IMR-90 (cell line): Measurements from ENCODE around the gene SENP2. TPM values are rescaled to one million over a fixed set of nuclear protein-coding genes. Genes with fewer than 3 reads are reported as not detected.

Experiments used
- ATAC-seq: fragments of 200-7000 bp; cut with Tn5 transposase; 2 replicates; pipeline ENCODE4 v1.9.1; 2020; ENCODE audit warnings: low read depth, mild to moderate bottlenecking, moderate library complexity
- BruUV-seq: library from RNA; stranded (reverse); fragments of 400-500 nt; replicated peaks from 2 replicates; lab custom pipeline; 2021; lab: Mats Ljungman, UMichigan
- CTCF ChIA-PET: fragments of 300-600 bp; formaldehyde crosslinking; extraction: SDS; loops from one replicate; lab custom pipeline; 2021; ENCODE audit warnings: antibody characterized with exemption; lab: Yijun Ruan, JAX
- POLR2A ChIA-PET: fragments of 300-600 bp; sonication (Branson Sonifier 250); formaldehyde crosslinking; loops from one replicate; lab custom pipeline; 2022; ENCODE audit warnings: antibody characterized with exemption; ENCODE audit not compliant: unreplicated experiment; lab: Charles Lee
- DNase-seq: peaks from one replicate; pipeline ENCODE4 v3.0.0; 2013
- H2AFZ ChIP-seq: replicated peaks from 2 replicates; pipeline ENCODE3; 2013; ENCODE audit warnings: low read length, mild to moderate bottlenecking; ENCODE audit not compliant: poor library complexity
- H2AK5ac ChIP-seq: 2 replicates; pipeline ENCODE4 v1.6.1; 2013; ENCODE audit warnings: low read depth, low read length, inconsistent platforms
- H2AK9ac ChIP-seq: replicated peaks from 2 replicates; pipeline ENCODE3; 2013; ENCODE audit warnings: mild to moderate bottlenecking, low read depth, low read length, moderate library complexity; ENCODE audit not compliant: poor library complexity
- H2BK120ac ChIP-seq: 2 replicates; pipeline ENCODE4 v1.6.1; 2013; ENCODE audit warnings: low read depth, low read length, inconsistent platforms
- H2BK15ac ChIP-seq: 3 replicates; pipeline ENCODE4 v1.6.1; 2013; ENCODE audit warnings: low read depth, low read length, inconsistent platforms
- H2BK20ac ChIP-seq: 2 replicates; pipeline ENCODE4 v1.6.1; 2013; ENCODE audit warnings: low read depth, mild to moderate bottlenecking, inconsistent platforms, low read length, moderate library complexity
- H2BK5ac ChIP-seq: 2 replicates; pipeline ENCODE4 v1.6.1; 2013; ENCODE audit warnings: mild to moderate bottlenecking, low read depth, low read length, inconsistent platforms; ENCODE audit not compliant: poor library complexity, severe bottlenecking
- H3K14ac ChIP-seq: replicated peaks from 2 replicates; pipeline ENCODE4 v1.6.1; 2013; ENCODE audit warnings: low read depth, low read length, inconsistent platforms
- H3K18ac ChIP-seq: 2 replicates; pipeline ENCODE4 v1.6.1; 2013; ENCODE audit warnings: low read depth, low read length, control low read depth
- H3K23ac ChIP-seq: 2 replicates; pipeline ENCODE4 v1.6.1; 2013; ENCODE audit warnings: low read depth, low read length, inconsistent platforms
- H3K27ac ChIP-seq: 2 replicates; pipeline ENCODE4 v1.5.1; 2013; ENCODE audit warnings: mild to moderate bottlenecking, control low read depth, low read length; ENCODE audit not compliant: insufficient read depth
- H3K27me3 ChIP-seq: 2 replicates; pipeline ENCODE4 v1.6.1; 2013; ENCODE audit warnings: low read length; ENCODE audit not compliant: control insufficient read depth, insufficient read depth
- H3K36me3 ChIP-seq: 2 replicates; pipeline ENCODE4 v1.6.1; 2013; ENCODE audit warnings: low read length, mixed read lengths; ENCODE audit not compliant: control insufficient read depth, insufficient read depth
- H3K4ac ChIP-seq: 2 replicates; pipeline ENCODE4 v1.6.1; 2013; ENCODE audit warnings: low read depth, low read length, inconsistent platforms
- H3K4me1 ChIP-seq: 2 replicates; pipeline ENCODE4 v1.6.1; 2013; ENCODE audit warnings: low read length, mixed read lengths; ENCODE audit not compliant: control insufficient read depth, insufficient read depth
- H3K4me2 ChIP-seq: 2 replicates; pipeline ENCODE4 v1.6.1; 2013; ENCODE audit warnings: low read depth, mild to moderate bottlenecking, control low read depth, low read length, moderate library complexity
- H3K4me3 ChIP-seq: 2 replicates; pipeline ENCODE4 v1.5.1; 2013; ENCODE audit warnings: low read depth, mild to moderate bottlenecking, control low read depth, low read length, moderate library complexity; ENCODE audit not compliant: insufficient read depth
- H3K56ac ChIP-seq: 2 replicates; pipeline ENCODE4 v1.6.1; 2013; ENCODE audit warnings: low read length, inconsistent platforms; ENCODE audit not compliant: insufficient read depth; ENCODE audit errors: extremely low read depth
- H3K79me1 ChIP-seq, 2 experiments: 2 replicates each; pipeline ENCODE4 v1.6.1; 2013; ENCODE audit warnings: low read length in 2 of 2, inconsistent platforms in 1 of 2, low read depth in 1 of 2
- H3K9ac ChIP-seq: 2 replicates; pipeline ENCODE4 v1.6.1; 2013; ENCODE audit warnings: low read depth, low read length, control low read depth
- H3K9me1 ChIP-seq: 2 replicates; pipeline ENCODE4 v1.6.1; 2013; ENCODE audit warnings: low read length, inconsistent platforms; ENCODE audit not compliant: insufficient read depth
- H3K9me3 ChIP-seq: 2 replicates; pipeline ENCODE4 v1.6.1; 2013; ENCODE audit warnings: low read length; ENCODE audit not compliant: control insufficient read depth, insufficient read depth
- H4K20me1 ChIP-seq: 2 replicates; pipeline ENCODE4 v1.6.1; 2013; ENCODE audit warnings: low read length, inconsistent platforms; ENCODE audit not compliant: insufficient read depth
- H4K5ac ChIP-seq: 2 replicates; pipeline ENCODE4 v1.6.1; 2013; ENCODE audit warnings: mild to moderate bottlenecking, low read depth, low read length, control low read depth
- H4K8ac ChIP-seq, 2 experiments: 2 replicates each; pipeline ENCODE4 v1.6.1; 2013; ENCODE audit warnings: low read depth in 2 of 2, low read length in 2 of 2, control low read depth in 1 of 2, inconsistent platforms in 1 of 2
- H4K91ac ChIP-seq: 2 replicates; pipeline ENCODE4 v1.6.1; 2013; ENCODE audit warnings: low read depth, low read length, inconsistent platforms; ENCODE audit not compliant: insufficient read depth
- BHLHE40 ChIP-seq: fragments of 150-350 bp; IDR thresholded peaks from 2 replicates; pipeline ENCODE4 v1.6.1; 2016; ENCODE audit warnings: mild to moderate bottlenecking, low read depth, low read length
- RAD21 ChIP-seq: IDR thresholded peaks from 2 replicates; pipeline ENCODE4 v1.6.1; 2012; ENCODE audit warnings: low read length, improper control_type of control experiment
- SMC3 ChIP-seq: fragments of 150-350 bp; IDR thresholded peaks from 2 replicates; pipeline ENCODE4 v1.6.1; 2016; ENCODE audit warnings: low read depth, mild to moderate bottlenecking, antibody characterized with exemption, low read length, moderate library complexity
- WGBS, 2 experiments: methylation state at CpG; one replicate each; pipeline versions ENCODE4 v1.1.5 to v1.1.7; 2013; ENCODE audit warnings: missing lambda C conversion rate in 2 of 2; ENCODE audit not compliant: insufficient read length in 1 of 2; ENCODE audit errors: extremely low coverage in 2 of 2; 5-methylcytosine and 5-hydroxymethylcytosine counted together
- dilution Hi-C: fragments of 300-500 bp; cut with HindIII; formaldehyde crosslinking; loops from one replicate; pipeline ENCODE4 v1.14.3; 2018; ENCODE audit warnings: low sequenced_read_pairs; ENCODE audit not compliant: unreplicated experiment
- in situ Hi-C: fragments of 300-500 bp; cut with MboI; formaldehyde crosslinking; loops from 3 replicates; pipeline ENCODE4 v1.14.3; 2019; ENCODE audit warnings: low sequenced_read_pairs, inconsistent platforms, mixed read lengths
- intact Hi-C: fragments of 100-400 bp; cut with micrococcal nuclease; formaldehyde crosslinking; loops from 2 replicates; pipeline ENCODE4 v1.10.0; 2022
- polyA plus RNA-seq, 3 experiments: library from polyadenylated mRNA; depleted of rRNA; stranded (reverse); fragments of >200 nt; gene quantifications; 2 replicates each; pipeline ENCODE4 v1.2.3, GENCODE V29; 2012; ENCODE audit warnings: low replicate concordance in 1 of 3
- total RNA-seq: library from RNA; depleted of rRNA; stranded (reverse); fragments of >200 nt; gene quantifications from 2 replicates; pipeline ENCODE4 v1.2.3, GENCODE V29; 2012
- TF ChIP-seq, protein P1 (sequence below): conservative IDR thresholded peaks from 2 replicates; pipeline ENCODE4 v1.5.1; 2012; ENCODE audit warnings: mild to moderate bottlenecking, low read depth, low read length, improper control_type of control experiment

The SENP2 gene
- total and polyA plus RNA-seq, 2 of the 4 experiments (the other 2 are of a cell fraction), result 9.4 to 15.2 TPM

DNA sequence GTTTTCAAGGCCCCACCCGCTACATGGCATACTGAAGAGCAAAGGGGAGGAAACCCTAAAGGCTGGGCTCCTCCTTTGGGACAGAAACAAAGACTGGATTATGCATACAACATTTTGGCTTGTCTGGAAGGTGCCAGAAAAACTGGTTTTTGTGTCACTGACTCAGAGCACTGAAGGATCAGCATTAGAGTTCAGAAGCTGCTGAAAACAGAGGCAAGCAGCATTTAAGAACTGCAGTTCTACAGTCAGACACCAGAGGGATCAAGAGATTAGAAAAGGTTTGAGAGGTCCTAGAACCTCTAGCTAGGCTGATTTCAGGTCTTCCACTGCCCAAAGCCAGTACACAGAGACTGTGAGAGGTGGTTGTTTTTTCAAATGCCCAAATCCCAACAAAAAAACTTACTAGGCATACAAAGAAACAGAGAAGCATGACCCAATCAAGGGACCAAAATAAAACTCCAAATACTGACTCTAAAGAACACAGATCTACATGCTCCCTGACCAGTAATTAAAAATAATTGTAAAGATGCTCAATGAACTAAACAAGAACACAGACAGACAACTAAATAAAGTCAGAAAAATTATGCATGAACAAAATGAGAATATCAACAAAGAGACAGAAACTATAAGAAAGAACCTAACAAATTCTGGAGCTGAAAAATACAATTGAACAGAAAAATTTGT is 91.2 kb downstream of the SENP2 start:
- no peak overlapping the region for H2BK5ac ChIP-seq
- H3K36me3 ChIP-seq, result peaks cover 33% of the 10 kb centered on the region
- 0 out of 2 replicates have a peak, but pooled peaks cover 2% of the 10 kb centered on the region for H3K9me1 ChIP-seq
- H3K79me1 ChIP-seq, result peaks cover 43 to 55% of the 10 kb centered on the region in 2 experiments
- H3K4me3 ChIP-seq, result no peak overlapping the region
- no peak overlapping the region for H3K14ac ChIP-seq
- no peak overlapping the region for H2BK20ac ChIP-seq
- no peak overlapping the region for H4K8ac ChIP-seq
- peak; percentile 77 for DNase-seq
- dilution Hi-C loops (no loop called here), in situ Hi-C loops (no loop called here), intact Hi-C loops (loop anchor here (1.0 to 5.0 kb wide), 4 partner anchors 55 to 250 kb away; no protein-coding TSS in a partner anchor)
- peak; percentile 94 for ATAC-seq
- no peak overlapping the region for H2AFZ ChIP-seq
- BruUV-seq, result no TSS peak
- H3K9me3 ChIP-seq, result no peaks in the 10 kb centered on the region
- no peak overlapping the region; the same call in 2 of the 3 replicates for H2BK15ac ChIP-seq
- peaks cover 14% of the 10 kb centered on the region for H4K20me1 ChIP-seq
- H3K9ac ChIP-seq, result no peak overlapping the region
- peak overlapping the region; percentile 67 for H2AK9ac ChIP-seq
- H3K4me2 ChIP-seq, result no peak overlapping the region
- H3K23ac ChIP-seq, result no peak overlapping the region
- no peak overlapping the region for H4K91ac ChIP-seq
- peak overlapping the region; percentile 60; the same call in 1 of the 2 replicates for H3K4ac ChIP-seq
- no peak overlapping the region for H3K56ac ChIP-seq
- ChIA-PET CTCF (interaction anchor here (0.6 to 2.1 kb wide), 11 partner anchors 11 to 230 kb away, joined by 3 to 14 read pairs (median 5); no protein-coding TSS in a partner anchor), POLR2A (interaction anchor here (0.6 kb wide), 1 partner anchor 143 kb away, joined by 3 read pairs; no protein-coding TSS in a partner anchor)
- H4K5ac ChIP-seq, result no peak overlapping the region
- no peak overlapping the region for H2BK120ac ChIP-seq
- WGBS, 2 experiments, result no CpG with 5 or more reads among the region's 1 CpG
- no peak overlapping the region for H2AK5ac ChIP-seq
- H3K27ac ChIP-seq, result no peak overlapping the region
- TF ChIP-seq, protein P1, sequence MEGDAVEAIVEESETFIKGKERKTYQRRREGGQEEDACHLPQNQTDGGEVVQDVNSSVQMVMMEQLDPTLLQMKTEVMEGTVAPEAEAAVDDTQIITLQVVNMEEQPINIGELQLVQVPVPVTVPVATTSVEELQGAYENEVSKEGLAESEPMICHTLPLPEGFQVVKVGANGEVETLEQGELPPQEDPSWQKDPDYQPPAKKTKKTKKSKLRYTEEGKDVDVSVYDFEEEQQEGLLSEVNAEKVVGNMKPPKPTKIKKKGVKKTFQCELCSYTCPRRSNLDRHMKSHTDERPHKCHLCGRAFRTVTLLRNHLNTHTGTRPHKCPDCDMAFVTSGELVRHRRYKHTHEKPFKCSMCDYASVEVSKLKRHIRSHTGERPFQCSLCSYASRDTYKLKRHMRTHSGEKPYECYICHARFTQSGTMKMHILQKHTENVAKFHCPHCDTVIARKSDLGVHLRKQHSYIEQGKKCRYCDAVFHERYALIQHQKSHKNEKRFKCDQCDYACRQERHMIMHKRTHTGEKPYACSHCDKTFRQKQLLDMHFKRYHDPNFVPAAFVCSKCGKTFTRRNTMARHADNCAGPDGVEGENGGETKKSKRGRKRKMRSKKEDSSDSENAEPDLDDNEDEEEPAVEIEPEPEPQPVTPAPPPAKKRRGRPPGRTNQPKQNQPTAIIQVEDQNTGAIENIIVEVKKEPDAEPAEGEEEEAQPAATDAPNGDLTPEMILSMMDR, result peak; percentile 65
- peak; percentile 78 for TF ChIP-seq RAD21
- TF ChIP-seq BHLHE40, result no peak
- peak; percentile 80 for TF ChIP-seq SMC3
- no peak overlapping the region for H3K18ac ChIP-seq
- no peaks in the 10 kb centered on the region for H3K27me3 ChIP-seq
- no peaks in the 10 kb centered on the region for H3K4me1 ChIP-seq
